Activated naive CD8-positive, alpha-beta T cell treated with anti-CD3 and anti-CD28 coated beads, Interleukin-2, amount 50 U/mL, for 16 hours (primary cell): Measurements from ENCODE around the gene CCNL2.
"Not testable (repeated sequence)": the region's sequence is repeated elsewhere in the genome, so short reads cannot be mapped to it uniquely, and the experiment has no call there.

Experiments used
- DNase-seq: peaks from one replicate; pipeline ENCODE4 v3.0.0-alpha.2; 2020; ENCODE audit warnings: low read depth, low spot score

Gene CCNL2

DNA sequence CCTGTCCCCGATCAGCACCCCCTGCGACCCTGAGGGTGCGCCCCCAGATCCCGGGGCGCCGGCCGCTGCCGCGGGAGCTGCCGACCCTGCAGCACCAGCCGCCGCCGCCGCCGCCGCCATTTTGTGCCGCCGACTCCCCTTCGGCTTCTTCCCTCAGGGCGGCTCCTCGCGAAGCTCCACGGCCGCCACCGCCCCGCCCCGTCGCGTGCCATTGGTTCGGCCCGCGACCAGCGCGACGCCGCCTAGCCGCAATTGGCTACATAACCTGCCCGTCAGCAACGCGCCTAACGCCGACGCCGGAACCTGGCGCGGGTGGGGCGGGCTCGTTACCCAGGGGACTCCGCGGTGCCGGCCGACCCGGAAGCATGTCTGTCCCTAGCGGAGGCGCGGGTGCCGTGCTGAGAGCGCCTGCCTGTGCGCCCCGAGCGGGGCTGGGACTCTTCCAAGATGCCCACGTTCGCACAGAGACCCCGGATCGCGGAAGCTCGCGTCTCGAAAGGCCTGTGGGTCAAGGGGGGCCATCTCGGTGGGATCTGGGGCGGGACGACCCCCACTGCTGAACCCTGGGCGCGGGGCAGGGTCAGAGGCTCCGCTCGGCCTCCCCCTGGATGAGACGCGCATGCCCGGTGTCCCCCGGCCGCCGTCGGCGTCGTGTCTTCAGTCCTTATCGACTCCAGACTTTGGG is at the start of gene CCNL2:
Gene CCNL2 (minus strand): TSS at position 149 of the 685 bp plus-strand sequence. CDS start 29 bp downstream, at position 120.
- DNase-seq = peak; percentile 99

DNA sequence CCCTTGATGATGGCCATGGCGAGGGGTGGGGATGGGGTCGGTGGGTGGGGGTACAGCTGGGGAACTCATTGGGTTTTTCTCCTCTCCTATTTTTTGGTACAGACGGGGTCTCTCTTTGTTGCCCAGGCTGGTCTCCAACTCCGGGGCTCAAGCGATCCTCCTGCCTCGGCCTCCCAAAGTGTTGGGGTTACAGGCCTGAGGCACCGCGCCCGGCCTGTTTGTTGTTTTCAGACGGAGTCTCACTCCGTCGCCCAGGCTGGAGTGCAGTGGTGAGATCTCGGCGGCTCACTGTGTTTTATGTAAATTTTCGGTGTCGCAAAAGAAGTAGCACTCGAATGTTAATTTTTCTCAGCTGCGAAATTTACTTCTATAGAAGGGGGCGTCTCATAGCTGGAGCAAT is 47.5 kb upstream of the CCNL2 start:
- not testable (repeated sequence) for DNase-seq

DNA sequence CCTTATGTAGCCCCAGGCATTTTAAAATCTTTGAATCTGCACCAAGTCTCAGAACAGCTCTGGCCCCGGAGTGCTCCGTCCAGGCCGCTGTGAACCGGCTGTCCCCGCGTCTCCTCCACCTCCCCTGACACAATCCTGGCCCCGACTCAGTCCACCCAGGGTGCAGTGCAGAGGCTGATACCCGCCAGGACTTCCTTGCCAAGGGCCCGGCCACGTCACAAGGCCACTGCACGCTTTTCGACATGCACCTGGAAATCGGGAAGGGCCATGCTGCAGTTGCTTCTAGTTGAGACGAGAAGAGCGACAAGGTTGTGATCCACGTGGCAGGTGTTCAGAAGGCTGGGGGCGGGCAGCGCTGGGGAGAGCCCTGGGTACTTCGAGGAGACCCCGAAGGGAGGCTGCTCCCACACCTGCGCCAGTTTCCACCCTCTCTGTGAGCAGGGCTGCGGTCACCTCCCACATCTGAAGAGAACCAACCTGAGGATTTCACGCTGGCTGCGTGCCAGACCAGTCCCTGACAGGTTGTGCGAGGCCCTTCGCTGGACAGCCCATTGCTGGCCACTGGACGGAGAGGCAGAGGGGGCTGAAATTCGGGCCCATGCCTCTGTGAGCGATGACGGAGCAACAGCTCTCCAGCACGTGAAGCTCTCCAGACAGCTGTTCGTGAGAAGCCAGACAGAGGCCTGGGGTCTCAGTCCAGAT is 43.1 kb upstream of the CCNL2 start:
- DNase-seq = no peak

DNA sequence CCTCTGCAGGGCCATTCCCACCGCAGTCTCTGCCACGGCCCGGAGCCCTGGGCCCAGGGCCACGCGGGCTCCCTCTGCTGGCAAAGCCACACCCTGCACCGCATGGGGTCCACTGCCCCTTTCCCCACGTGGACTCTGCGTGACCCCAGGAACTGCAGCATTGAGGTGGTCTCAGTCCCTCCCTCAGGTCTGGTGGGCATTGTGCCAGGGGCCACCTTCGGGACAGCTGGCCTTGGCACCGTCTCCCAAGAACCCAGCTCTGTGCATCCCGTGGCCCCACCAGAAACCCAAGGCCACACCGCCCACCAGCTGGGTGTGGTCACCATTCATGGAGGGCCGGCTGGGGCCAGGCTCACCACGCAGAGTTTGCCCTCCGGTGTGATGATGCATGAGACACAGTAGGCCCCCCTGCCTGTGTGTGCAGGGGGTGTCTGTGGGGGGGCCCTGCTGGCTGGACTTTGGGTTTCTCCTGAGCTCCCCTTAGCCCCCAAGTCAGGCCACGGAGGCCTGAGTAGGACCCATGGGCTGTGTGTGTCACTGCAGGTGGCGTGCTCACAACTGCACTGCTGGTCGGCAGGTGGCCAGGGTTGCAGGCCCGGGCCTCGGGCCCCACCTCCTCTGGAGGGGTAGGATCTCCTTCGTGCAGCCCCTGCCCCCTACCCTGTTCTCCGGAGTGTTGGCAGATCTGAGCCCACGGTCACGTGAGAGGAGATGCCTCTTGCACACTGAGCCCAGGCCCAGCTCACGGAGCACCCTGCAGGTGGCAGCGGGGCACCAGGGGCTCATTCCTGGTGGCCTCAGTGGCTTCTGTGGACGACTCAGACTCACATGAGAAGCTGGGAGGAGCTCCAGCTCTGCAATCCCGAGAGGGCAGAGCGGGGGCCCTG is 42.1 kb upstream of the CCNL2 start:
- peak; percentile 38 for DNase-seq

DNA sequence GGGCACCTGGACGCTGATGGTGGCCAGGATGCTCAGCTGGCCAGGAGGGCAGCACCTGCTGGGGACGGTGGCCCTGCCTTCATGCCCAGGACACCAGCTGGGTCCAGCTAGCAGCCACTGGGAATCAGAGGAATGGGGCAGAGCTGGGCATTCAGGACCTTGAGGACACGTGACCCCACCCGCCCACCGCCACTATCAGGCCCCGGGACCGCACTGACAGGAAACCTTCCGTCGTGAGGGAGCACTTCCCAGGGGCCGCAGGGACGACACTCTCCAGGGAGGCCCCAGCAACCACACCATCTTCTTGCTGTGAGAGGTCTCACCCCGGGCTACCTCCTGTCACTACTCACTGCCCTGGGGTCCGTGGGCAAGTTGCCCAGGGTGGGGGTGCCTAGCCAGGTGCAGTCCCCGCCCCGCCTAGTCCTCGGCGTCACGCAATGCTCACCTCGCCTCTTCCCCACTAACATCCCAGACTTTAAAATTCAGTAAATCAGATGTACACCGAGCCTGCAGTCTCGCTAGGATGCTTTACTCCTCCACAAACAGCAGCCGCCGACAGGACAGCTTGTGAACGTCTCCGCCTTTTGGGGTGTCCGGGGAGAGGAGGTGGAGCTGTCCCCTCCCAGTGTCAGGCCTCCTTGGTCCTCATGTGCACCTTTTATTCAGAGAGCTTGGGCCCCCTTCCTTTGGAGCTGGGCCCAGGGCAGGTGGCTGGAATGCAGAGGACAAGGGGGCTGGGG is 41.3 kb upstream of the CCNL2 start:
- DNase-seq = no peak

DNA sequence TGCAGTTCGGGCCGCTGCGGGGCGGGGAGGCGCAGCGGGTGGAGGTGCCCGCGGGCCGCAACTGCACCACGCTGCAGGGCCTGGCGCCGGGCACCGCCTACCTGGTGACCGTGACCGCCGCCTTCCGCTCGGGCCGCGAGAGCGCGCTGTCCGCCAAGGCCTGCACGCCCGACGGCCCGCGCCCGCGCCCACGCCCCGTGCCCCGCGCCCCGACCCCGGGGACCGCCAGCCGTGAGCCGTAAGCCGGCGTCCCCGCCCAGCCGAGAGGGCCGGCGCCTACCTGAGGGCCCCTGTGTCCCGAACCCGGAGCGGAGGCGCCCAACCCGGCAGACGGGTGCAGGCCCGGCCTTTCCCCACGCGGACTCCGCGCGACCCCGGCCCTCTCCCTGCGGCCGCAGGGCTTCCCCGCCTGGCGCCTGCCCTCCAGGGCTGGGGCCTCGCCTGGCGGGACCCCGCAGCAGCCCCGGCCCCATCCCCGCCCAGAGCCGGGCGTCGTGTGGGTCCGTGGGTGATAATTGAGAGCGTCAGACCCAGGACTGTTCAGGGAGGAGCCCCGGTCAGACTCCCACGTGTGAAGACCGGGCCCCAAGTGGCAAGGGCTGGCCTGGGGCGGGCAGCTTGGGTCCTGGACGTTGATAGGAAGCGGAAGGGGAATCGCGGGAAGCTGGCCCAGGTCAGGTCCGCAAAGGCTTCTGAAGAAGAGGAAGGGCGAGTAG is 40.6 kb upstream of the CCNL2 start:
- no peak for DNase-seq

DNA sequence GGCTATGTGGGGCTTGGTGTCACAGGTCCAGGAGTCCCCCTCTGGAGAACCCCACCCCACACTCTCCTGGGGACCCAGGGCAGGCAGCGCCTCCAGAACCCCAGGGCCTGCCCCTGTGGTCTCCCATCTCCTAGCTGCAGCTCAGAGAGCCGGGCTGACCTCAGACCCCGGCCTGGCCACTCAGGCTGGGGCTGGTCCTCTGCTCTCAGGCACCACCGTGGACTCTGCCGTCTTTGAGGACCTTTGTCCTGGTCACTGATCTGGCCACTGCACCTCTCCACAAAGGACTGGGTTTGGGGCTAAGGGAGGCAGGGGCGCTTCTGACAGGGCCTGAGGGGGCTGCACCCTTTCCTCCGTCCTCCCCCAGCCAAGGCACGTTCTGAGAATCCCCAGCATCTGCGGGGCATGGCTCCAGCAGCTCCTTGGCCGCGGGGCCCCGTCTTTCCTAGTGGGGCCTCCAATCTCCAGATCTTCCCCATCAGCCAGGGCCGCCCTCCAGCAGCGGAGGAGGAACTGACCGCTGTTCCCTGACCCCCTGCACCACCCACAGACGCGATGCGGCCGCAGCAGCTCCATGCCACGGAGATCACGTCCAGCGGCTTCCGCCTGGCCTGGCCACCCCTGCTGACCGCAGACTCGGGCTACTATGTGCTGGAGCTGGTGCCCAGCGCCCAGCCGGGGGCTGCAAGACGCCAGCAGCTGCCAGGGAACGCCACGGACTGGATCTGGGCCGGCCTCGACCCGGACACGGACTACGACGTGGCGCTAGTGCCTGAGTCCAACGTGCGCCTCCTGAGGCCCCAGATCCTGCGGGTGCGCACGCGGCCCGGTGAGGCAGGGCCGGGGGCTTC is 39.6 kb upstream of the CCNL2 start:
- no peak for DNase-seq

DNA sequence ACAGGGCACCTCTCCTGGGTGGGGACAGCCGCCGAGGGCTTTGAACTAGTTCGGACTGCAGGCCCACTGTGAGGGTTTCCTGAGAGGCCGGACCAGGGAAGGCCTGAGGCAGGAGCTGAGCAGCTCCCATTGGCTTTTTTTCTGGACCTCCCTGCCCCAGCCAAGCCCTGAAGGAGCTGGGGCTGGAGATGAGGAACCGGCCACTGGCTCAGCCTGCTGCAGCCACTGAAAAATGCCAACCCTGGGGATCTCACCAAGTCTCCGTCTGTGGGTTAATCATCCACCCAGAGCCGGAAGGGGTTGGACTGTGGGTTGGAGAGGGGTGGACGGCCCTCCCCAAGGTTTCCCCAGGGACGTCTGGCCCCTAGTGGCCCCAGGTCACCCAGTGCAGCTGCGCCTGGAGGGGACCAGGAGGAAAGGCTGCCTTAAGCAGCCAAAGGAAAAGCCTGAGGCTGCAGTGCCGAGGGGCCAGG is 38.8 kb upstream of the CCNL2 start:
- DNase-seq = no peak

DNA sequence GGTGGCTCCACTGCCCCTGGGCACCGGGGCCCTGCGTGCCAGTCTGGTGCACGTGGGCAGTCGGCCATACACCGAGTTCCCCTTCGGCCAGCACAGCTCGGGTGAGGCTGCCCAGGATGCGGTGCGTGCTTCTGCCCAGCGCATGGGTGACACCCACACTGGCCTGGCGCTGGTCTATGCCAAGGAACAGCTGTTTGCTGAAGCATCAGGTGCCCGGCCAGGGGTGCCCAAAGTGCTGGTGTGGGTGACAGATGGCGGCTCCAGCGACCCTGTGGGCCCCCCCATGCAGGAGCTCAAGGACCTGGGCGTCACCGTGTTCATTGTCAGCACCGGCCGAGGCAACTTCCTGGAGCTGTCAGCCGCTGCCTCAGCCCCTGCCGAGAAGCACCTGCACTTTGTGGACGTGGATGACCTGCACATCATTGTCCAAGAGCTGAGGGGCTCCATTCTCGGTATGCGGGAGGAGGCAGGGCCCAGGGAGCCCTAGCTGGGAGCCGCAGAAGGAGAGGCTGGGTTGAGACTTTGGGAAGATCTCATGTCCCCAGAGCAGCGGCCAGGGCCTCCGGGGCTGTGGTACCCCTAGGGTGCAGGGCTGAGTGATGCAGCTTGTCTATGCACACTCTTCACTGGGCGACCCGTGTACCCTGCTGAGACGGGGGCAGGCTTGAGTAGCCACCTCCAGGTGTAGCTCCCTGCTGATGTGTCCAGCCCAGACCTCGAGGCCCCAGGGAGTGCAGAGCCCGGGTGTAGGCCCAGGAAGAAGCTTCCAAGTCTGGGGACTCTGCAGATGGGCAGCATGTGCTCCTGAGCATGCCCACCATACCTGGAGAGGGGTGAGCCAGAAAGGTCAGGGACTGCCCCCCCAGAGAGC is 38.1 kb upstream of the CCNL2 start:
- DNase-seq = no peak

DNA sequence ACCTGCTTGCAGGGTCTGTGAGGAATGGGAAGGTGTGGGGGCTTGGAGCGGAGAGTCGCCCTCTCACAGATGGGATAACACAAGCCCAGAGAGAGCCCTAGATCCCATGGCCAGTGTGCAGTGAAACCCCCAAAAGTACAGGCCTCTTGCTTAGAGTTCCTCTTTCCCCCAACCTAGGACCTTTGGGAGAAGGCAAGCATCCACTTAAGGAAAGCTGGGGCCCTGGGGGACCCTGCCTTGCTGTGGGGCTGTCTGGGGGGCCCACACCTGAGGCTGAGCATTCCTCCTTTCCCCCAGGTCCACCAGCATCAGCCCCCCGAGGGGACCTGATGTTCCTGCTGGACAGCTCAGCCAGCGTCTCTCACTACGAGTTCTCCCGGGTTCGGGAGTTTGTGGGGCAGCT is 37.5 kb upstream of the CCNL2 start:
- no peak for DNase-seq

DNA sequence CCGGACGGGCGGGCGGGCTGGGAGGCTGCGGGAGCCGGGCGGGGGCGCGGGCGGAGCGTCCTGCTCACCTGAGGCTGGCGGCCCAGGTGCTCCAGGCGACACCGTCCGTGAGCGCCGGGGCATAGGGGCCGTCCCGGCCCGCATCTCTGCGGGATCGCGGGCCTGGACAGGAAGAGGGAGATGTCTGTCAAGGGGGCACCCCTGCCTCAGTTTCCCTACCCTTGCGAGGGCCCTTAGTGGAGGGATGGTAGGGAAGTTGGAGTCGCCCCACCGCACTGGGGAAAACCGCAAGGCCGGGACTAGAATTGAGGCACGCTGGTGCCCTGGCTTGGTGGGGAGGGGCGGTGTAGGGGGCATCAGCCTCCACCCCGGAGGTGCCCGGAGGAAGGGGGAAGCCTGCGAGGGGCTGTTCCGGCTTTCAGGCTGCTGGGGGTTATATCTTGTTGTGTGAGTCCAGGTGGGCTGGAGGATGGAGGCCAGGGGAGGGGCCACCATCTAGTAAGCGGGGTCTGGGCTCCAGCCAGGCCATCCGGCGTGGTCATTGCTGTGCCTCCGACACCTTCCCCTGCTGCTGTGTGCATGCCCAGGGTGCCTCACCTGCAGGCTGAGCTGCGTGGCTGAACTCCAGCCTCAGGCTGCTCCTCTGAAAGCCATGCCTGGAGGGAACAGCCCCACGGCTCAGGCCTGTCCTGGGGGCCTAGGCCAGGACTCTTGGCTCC is 36.9 kb upstream of the CCNL2 start:
- DNase-seq = no peak

DNA sequence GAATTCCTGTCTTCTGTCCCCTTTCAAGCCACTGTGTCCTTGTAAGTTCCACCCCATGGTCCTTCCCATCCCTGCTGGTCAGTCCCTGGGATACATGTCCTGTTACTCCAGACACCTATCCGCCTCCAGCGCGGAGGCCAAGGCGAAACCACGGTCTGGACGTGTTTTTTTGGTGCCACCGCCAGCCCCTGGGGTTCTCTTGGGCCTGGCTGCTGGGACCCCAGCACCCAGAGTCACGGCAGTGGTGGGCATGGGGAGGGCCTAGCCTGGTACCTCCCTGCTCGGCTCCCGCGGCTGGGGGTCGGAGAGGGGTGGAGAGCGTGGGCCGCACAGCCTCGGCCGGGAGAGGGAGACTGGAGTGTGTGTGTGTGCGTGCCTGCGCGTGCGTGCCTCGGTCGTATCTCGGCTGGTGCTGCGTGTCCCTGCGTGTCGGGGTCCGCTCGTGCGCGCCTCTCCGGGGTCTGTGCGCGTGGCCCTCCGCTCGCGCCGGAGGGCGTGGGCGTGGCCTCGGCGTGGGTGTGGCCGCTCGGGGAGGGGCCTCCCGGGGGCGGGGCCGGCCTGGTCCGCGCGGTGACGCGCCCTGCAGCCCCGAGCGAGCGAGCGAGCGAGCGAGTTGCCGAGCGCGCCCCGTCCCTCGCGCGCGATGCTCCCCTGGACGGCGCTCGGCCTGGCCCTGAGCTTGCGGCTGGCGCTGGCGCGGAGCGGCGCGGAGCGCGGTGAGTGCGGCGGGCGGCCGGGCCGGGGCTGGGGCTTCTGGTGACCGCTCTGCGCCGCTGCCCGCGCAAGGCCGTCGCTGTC is 36.2 kb upstream of the CCNL2 start, which contains the start of gene VWA1:
Gene VWA1 (plus strand): TSS at position 585 of the 798 bp plus-strand sequence. CDS start 59 bp downstream, at position 644.
- peak; percentile 35 for DNase-seq

DNA sequence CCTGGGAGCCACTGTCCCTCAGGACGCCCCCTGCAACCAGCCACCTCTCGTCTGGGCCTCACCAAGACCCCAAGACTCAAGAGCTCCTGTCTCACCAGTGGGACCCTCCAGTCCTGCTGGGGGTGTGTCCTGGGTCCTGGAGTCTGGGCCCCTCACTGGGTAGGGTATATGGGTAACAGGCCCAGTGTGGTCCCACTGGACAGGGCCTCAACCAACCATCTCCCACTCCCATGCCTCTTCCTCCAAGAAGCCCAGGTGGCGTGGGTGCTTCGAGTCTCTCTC is 35.6 kb upstream of the CCNL2 start:
- no peak for DNase-seq

DNA sequence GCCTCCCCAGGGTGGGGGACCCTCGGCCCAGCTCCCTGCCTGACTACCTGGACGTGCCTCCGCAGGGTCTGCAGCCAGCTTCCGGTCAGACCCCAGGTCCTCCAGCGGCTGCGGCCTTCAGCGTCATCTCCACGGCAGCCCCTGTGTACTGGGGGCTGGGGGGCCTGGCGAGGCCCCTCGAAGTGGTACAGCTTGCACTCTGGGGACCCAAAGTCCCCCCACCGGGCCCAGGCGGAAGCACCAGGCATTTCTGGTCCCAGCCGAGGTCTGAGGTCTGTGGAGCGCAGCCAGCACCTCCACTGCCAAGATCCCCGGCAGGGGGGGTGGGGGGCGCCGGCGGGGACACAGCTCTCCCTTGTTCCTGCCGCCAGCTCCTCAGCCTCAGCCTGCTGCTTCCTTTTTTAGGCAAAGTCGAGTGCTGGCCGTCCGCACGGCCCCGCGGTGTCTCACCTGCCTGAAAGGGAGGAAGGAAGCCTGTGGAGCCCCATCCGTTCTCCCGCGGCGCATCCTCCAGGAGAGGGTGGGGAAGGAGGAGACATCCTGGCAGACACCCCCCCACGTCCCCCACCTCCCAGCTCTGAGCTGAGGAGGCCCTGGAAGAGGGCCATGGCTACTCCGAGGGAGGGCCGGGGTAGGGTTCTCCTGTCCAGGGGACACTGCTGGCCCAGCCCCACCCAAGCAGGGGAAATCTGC is 35.1 kb upstream of the CCNL2 start:
- no peak for DNase-seq

DNA sequence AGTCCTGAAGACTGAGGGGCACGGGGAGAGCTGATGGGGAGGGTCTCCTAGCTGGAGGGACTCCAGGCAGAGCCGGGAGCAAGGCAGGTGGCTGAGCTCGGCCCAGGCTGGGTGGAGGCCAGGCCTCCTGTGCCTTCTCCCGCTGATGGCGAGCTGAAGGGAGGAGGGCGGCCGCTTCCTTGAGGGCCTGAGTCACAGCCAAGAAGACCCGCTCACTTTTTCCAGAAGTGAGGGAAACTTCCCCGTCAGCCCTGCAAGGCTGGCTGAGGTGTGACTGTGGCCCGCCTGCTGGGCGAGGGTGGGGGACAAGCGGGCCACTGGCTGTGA is 34.6 kb upstream of the CCNL2 start:
- peak; percentile 44 for DNase-seq

DNA sequence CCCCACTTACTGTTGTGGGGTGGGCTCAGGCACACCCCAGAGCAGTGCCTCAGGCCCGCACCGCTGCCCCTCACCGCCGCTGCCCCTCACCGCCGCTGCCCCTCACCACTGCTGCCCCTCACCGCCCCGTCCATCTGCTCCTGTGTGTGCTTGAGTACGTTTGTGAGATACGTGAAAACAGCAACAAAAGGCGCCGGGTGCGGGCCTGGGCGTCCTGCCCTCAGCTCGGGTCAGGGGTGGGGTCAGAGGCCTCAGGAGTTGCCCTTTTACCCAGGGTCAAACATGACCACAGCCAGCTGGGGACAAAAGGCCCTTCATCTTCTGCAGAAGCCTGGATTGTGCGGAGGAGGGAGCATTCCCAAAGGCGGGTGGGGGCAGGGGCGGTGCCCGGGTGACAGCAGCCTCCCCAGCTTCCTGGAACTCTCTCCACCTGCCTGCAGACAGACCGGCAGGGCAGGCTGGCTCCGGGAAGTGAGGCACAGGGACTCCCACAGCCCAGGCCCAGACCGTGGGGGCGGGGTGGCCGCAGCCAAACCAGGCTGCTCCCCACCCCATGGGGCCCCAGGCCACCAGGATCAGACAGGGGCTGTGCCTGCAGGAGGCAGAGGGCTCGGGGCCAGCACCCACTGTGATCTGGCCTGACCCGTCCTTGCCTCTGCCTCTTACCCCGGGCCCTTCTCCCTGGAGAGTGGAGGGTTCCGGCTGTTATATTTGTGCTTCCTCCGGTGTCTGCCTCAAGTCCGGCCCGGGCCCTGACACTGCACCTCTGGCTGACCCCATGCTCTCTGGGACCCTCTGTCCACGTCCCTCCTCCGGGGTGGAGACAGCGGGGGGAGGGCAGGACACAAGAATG is 34.0 kb upstream of the CCNL2 start:
- DNase-seq = no peak
